ENCODE results near the gene SLC25A33.
"Not testable (repeated sequence)": the region's sequence is repeated elsewhere in the genome, so short reads cannot be mapped to it uniquely, and the experiment has no call there.

Gene SLC25A33

DNA sequence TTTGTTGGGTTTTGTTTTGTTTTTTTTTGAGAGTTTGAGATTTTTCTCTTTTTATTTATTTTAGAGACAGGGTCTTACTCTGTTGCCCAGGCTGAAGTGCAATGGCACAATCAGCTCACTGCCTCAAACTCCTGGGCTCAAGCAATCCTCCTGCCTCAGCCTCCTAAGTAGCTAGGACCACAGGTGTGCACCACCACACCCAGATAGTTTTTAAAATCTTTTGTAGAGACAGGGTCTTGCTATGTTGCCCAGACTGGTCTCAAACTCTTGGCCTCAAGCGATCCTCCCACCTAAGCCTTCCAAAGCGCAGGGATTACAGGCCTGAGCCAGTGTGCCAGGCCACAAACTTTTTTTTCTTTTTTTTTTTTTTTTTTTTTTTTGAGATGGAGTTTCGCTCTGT, 85.8 kb downstream of the SLC25A33 start:
- DNase-seq (ENCODE audit: low spot score) = not testable (repeated sequence)

GRCh38 chr1:9626201-9626608, 86.9 kb downstream of the SLC25A33 start:
- DNase-seq (ENCODE audit: low spot score) = no peak

- DNase-seq (ENCODE audit: low spot score) = no peak
These were observed 89.5 kb downstream of the SLC25A33 start for GRCh38 chr1:9628541-9629444.

GRCh38 chr1:9629445-9630201, 90.4 kb downstream of the SLC25A33 start:
- no peak for DNase-seq (ENCODE audit: low spot score)

- DNase-seq (ENCODE audit: low spot score) = no peak
These were observed 91.3 kb downstream of the SLC25A33 start for GRCh38 chr1:9630331-9631111.

DNA sequence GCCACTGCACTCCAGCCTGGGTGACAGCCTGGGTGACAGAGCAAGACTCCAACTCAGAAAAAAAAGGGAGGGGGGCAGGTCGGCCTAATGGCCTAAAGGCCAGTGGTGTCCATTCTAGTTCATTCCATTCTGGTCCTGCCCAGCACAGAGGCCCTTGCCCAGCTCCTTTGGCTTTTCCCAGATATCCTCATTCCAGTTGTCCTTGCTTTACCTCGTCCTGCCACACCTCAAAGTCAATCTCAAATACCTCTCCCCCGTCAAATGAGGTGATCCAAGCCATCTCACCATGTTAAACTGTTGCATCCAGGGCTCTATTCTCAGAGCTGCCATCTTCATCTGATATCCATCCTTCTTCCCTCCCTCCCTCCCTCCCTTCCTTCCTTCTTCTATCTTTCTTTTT, 92.3 kb downstream of the SLC25A33 start:
- no peak for DNase-seq (ENCODE audit: low spot score)

- no peak for DNase-seq (ENCODE audit: low spot score)
These were observed 94.2 kb downstream of the SLC25A33 start for GRCh38 chr1:9633493-9633892.

DNA sequence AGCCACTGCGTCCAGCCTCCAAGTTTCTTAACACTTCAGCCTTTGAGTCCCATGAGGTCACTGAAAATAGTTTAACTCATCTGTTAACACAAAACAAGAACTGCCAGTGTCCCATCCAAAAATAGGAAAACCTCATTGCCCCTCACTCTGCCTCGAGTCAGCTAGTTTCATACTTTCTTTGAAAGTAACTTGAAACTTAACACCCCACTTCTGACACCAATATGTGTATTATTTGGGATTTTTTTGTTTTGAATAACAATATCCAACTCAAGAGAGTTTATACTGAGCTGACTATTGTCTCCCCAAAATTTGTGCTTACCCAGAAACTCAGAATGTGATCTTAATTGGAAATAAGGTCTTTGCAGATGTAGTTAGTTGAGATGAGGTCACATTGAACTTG, 95.3 kb downstream of the SLC25A33 start:
- no peak for DNase-seq (ENCODE audit: low spot score)

Measured in hematopoietic multipotent progenitor cell treated with erythropoietin and hydrocortisone succinate and interleukin-3 and kit ligand, for 17 days (in vitro differentiated cells).